HG02884 (cell line): Measurements from ENCODE around the gene MAPK4.
"Not testable (repeated sequence)": the region's sequence is repeated elsewhere in the genome, so short reads cannot be mapped to it uniquely, and the experiment has no call there.

Experiments
- ATAC-seq: cut with Tn5 transposase; IDR thresholded peaks from one replicate; pipeline ENCODE4 v1.9.1; 2021; ENCODE audit warnings: mild to moderate bottlenecking, moderate library complexity; ENCODE audit not compliant: unreplicated experiment

Gene MAPK4

DNA sequence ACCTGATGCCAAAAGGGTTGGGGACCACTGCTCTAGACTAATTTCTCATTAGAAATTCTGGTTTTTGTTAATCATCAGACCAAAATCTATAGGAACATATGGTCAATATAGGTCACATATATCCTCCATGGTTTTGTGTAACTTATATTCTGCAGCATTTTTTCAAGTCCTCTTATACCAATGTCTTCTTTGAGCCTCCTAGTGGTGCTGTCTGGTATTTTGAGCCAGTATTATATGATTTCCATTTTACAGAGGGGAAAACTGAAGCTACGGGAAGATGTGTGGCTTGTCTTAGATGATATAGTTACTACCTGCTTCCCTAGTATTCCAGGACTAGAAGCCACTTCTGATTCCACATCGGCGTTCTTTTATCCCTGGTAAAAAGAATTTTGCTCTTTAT is 13.8 kb downstream of the MAPK4 start:
- no peak for ATAC-seq

DNA sequence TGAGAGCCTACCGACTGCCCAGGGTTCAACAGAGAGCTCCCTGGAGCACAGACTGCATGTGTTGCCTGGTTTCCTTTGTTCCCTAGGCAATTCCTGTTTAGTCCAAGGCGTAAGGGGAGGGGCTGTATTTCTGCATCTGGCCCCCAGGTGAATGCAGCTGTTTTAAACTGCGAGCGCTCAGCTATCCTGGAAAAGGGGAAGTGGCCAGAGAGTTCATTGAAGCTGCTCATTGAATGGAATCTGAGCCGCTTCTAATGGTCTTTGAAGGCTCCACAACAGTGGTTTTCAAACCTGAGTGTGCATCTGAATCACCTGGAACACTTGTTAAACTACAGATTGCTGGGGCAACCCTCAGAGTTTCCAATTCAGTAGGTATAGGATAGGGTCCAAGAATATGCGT is 18.1 kb downstream of the MAPK4 start:
- ATAC-seq: no peak

DNA sequence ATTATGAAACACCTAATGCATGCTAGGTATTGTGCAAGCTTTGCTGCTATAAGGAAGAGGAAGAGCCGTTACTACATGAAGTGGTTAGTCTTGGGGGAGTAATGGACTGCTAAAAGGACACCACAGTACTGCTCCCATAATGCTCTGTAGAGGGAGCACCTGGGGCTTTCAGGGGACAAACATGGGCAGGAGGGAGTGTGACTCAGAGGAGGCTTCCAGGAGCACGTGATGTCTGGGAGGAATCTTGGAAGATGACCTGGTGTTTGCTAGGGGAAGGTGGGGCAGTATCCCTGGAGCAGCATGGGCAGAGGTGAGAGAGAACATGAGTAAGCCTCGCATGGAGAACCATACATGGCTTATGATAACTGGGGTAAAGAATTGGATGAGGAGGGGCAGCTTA is 18.8 kb downstream of the MAPK4 start:
- ATAC-seq: no peak

DNA sequence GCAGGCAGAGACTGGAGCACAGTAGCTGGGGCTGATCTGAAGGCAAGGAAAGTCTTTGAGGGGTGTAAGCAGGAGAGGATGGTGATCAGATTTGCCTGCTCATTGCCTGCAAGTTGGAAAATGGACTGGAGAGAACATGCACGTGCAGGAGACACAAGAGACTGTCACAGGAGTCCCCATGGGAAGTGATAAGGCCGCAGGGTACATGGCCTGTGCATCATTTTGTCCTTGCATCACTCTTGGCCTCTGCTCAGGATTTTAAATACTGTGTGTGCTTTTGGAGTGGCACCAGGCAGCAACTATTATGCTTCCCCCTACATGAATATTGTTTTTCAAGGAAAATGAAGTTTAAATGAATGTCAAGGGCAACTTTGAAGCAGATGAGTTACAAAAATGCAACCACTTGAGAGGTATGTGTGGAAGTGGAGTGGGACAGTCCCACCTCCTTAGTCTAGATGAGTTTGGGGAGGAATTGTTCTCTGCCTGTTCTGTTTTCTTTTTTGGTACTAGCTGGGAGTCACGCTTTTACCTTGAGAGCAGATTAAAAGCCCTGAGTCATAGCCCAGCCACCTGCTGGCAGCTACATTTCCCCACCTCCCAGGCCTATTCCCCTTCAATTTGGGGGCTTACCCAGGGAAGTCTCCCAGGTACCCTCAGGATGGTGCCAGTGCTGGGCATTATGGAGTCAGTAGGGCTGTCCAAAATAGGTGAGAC is 19.3 kb downstream of the MAPK4 start:
- no peak for ATAC-seq

- ATAC-seq: no peak
These were observed 21.6 kb downstream of the MAPK4 start for GRCh38 chr18:50581517-50581916.

DNA sequence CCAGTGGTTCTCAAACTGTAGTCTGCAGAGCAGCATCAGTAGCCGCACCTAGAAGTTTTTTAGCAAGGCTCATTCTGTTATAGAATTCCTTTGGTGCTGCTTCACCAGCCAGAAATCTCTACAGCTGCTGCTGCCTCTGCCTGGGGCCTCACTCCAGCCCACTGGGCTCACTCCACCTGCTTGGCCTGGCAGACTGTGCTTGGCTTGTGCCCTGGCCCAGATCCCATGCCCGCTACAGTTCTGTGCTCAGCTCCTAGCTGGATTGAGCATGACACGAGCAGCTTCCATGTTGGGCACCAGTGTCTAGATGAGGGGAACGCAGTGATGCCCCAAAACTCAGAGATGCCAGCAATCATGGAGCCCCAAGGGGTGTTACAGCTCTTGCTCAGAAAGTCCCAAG is 22.6 kb downstream of the MAPK4 start:
- ATAC-seq: no peak

DNA sequence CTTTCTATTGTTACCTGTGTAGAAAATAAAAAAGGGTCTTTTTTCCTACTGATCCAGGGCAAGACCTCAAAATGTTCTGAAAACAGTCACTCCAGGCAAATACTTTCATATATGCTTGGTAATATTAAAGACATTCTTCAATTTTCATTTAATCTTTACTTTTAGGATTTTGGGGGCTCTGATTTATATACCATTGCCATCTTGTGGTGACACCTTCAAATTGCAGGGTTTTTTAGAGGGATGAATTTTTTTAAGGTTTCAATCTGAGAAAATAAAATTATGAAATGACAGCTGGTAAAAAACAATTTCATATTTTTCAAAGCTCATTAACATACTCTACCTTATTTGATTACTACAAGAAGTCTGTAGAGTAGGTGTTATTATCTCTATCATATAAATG is 26.8 kb downstream of the MAPK4 start:
- no peak for ATAC-seq

DNA sequence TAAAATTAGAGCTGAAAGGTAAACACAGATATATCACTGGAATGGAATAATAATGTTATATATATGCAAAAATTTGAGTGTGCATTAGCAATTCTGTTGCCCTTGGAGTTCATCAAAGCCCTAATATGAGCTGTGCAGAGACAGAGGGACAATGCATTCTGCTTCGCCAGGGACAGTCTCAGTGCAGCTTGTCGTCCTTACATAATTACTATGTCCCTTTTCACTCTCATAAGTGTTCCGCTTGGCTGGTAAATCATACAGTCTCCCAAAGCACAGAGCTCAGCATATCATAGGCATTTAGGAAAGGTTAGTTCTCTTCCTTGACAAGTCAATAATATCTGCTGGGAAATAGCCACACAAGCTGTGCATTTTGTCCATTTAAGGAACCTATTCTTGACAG is 30.7 kb downstream of the MAPK4 start:
- ATAC-seq: no peak

DNA sequence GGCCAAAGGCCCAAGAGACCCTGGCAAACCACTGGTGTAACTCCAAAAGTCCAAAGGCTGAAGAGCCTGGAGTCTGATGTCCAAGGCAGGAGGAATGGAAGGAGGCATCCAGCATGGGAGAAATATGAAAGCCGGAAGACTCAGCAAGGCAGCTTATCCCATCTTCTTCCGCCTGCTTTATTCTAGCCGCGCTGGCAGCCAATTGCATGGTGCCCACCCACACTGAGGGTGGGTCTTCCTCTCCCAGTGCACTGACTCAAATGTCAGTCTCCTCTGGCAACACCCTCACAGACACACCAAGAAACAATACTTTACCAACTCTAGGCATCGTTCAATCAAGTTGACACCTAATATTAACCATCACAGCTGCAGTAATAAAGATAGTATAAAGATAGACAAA is 34.1 kb downstream of the MAPK4 start:
- no peak for ATAC-seq

GRCh38 chr18:50594942-50595341 is 35.1 kb downstream of the MAPK4 start:
- ATAC-seq: no peak

- no peak for ATAC-seq
These were observed 42.6 kb downstream of the MAPK4 start for GRCh38 chr18:50602466-50602865.

- ATAC-seq: no peak
These were observed 46.7 kb downstream of the MAPK4 start for GRCh38 chr18:50606609-50607008.

DNA sequence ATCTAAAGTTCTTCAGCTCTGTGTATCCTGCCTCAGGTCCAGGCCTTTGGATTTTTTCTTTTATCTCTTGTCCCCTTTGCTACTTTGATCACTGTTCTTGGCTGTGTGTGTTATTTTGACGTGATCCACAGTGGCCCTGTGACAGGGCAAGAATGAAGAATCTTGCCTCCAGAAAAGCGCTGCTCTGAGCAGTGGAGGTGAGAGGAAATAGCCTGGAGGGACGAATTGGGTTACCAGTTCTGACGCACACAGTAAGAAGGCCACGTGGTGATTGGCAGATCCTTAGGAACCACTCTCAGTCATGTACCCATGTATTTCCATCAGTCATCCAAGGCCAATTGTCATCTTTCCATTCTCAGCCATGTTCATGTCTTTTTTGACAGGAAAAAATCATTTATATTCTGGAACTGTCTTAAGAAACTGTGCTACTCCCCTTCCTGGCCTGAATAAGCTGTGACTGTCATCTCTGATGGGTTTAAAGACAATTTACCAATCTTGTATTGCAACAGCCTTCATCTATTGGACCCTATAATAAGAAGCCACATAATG is 47.6 kb downstream of the MAPK4 start:
- ATAC-seq: no peak

GRCh38 chr18:50609171-50609570 is 49.3 kb downstream of the MAPK4 start:
- not testable (repeated sequence) for ATAC-seq

DNA sequence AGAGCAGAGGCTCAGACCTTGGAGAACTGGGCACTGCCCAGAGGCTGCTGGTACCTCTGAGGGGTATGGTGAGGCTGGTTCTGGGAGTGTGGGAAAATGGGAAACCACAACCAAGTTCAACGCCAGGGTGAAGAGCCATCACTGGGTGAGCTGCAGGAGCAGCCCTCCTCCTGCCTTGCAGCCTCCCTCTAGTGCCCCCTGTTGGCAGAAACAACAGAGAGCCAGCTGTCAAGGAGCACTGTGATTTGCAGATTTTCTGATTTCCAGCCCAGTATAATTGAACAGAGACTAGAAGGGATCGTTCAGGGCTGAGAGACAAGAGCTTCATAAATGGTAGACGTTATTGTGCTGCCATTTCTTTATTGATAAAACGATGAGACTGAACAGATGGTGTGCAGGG is 50.5 kb downstream of the MAPK4 start:
- ATAC-seq: no peak

DNA sequence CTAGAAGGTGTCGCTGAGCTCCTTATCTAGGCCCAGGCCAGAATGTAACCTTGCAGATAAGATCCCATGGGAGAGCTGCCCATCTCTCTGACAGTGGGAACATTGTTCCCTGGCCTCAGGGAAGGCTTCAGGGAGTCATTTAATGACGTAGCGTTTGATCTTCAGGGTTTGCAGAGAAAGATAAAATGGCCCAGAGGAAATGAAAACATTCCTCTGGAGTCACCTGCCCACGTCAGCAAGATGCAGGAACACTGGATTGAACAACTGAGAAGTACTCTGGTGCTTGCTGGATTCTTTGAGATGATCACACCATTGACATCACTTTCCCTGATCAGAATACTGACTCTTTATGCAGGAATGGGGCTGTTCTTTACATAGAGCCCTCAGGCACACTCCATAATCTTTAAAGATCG is 51.6 kb downstream of the MAPK4 start:
- ATAC-seq: no peak

GRCh38 chr18:50614838-50615237 is 55.0 kb downstream of the MAPK4 start:
- no peak for ATAC-seq

DNA sequence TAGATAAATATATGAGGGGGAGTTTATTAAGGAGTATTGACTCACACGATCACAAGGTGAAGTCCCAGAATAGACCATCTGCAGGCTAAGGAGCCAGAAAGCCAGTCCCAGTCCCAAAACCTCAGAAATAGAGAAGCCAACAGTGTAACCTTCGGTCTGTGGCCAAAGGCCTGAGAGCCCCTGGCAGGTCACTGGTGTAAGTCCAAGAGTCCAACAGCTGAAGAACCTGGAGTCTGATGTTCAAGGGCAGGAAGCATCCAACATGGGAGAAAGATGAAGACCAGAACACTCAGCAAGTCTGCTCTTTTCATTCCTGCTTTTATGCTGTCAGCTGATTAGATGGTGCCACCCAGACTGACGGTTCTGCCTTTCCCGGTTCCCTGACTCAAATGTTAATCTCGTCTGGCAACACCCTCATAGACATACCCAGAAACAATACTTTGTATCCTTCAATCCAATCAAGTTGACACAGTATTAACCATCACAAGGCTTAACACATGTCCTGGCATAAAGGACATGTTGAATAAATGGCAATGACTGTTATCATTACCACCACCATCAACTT is 56.7 kb downstream of the MAPK4 start:
- no peak for ATAC-seq

DNA sequence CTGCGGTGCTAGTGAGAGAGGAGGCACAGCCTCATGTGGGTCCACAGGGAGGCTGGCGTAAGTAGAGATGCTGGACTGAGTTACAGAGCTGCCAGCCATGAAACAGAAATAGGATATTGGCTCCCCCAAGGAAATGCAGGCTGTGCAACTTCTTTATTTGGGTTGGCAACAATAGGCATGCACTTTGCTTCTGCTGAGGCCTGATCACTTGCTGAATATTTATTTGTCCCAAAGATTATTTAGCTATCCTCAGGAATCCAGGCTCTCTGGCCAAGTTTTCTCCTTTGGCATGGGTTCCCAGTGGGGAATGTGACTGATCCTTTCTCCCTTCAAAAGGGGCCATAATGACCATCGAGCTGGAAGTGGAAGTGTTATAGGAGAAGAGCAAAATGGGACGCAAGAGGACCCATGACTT is 60.0 kb downstream of the MAPK4 start:
- ATAC-seq: no peak

- no peak for ATAC-seq
These were observed 60.4 kb downstream of the MAPK4 start for GRCh38 chr18:50620319-50620718.

GRCh38 chr18:50621366-50621765 is 61.5 kb downstream of the MAPK4 start:
- ATAC-seq: no peak

- ATAC-seq: no peak
These were observed 62.4 kb downstream of the MAPK4 start for GRCh38 chr18:50622320-50622719.
